ENCODE data around the gene SLC27A2.
"Not testable (repeated sequence)": the region's sequence is repeated elsewhere in the genome, so short reads cannot be mapped to it uniquely, and the experiment has no call there.

The SLC27A2 gene

DNA sequence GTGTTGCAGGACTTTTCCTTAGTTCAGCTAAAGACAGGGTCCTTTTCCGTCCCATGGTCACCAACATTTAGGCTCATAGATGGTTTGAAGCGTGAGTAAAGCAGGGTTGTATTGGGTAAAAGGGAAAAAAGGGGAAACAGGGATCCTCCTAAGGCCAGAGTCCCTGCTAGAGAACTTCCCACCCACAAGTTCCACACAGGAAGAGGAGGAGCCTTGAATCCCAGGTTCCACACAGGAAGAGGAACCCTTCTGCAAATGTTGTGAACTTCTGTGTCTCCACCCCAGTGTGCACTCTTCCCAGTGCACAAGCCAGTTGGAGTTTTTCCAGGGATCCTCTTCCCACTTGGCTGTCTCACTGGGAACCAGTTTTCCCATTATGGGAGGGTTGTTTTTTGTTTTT is 35.4 kb upstream of the SLC27A2 start:
- TF ChIP-seq, protein P1, sequence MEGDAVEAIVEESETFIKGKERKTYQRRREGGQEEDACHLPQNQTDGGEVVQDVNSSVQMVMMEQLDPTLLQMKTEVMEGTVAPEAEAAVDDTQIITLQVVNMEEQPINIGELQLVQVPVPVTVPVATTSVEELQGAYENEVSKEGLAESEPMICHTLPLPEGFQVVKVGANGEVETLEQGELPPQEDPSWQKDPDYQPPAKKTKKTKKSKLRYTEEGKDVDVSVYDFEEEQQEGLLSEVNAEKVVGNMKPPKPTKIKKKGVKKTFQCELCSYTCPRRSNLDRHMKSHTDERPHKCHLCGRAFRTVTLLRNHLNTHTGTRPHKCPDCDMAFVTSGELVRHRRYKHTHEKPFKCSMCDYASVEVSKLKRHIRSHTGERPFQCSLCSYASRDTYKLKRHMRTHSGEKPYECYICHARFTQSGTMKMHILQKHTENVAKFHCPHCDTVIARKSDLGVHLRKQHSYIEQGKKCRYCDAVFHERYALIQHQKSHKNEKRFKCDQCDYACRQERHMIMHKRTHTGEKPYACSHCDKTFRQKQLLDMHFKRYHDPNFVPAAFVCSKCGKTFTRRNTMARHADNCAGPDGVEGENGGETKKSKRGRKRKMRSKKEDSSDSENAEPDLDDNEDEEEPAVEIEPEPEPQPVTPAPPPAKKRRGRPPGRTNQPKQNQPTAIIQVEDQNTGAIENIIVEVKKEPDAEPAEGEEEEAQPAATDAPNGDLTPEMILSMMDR (conservative IDR thresholded peaks at IDR 0.05; ENCODE audit: control insufficient read depth, insufficient read depth, low read depth, low read length), result no peak
- no peak for DNase-seq (ENCODE audit: low read depth)
- H3K4me3 ChIP-seq (ENCODE audit: control insufficient read depth, low read depth, low read length), result no peak overlapping the region

DNA sequence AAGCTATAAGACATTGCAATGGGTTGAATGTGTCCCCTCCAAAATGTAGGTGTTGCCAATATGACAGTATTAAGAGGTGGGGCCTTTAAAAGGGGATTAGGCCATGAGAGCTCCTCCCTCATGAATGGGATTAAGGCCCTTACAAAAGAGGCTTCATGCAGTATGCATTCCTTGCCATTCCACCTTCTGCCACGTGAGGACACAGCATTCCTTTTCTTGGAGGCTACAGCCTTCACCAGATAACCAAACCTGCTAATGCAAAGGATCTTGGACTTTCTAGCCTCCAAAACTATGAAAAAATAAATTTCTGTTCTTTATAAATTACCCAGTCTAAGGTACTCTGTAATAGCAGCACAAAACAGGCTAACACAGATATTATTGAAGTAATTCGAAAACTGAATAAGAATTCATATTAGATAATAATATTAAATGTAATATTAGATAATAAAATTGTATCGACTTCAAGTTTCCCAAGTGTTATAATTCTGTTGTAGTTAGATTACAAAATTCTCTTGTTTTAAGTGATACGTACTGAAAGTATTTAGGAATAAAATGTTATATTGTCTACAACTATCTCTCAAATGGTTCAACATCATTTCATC is 33.5 kb upstream of the SLC27A2 start:
- no peak overlapping the region for H3K4me3 ChIP-seq (ENCODE audit: control insufficient read depth, low read depth, low read length)
- DNase-seq (ENCODE audit: low read depth), result peak; percentile 72
- TF ChIP-seq, protein P1 (conservative IDR thresholded peaks at IDR 0.05; ENCODE audit: control insufficient read depth, insufficient read depth, low read depth, low read length), result peak; percentile 62

DNA sequence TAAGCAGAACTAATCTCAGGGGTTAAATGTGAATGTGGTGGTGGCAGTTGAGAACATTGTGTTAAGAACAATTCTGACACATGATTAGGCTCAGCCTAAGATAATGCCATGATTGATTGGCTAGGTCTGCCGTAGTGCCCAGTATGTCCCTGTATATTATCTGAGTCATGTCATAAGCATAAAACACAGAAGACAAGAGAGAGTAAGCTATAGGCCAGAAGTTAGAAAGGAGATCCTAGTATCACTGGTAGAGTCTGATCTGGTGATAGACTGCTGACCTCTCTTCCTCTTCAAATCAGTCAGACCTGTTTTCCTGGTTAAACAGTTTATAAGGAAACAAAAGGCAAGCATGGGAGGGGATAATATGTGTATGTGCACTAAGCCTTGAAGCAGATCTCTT is 32.9 kb upstream of the SLC27A2 start:
- no peak for DNase-seq (ENCODE audit: low read depth)

GRCh38 chr15:50150349-50150748 is 31.6 kb upstream of the SLC27A2 start:
- no peak overlapping the region for H3K4me3 ChIP-seq (ENCODE audit: control insufficient read depth, low read depth, low read length)
- no peak for DNase-seq (ENCODE audit: low read depth)
- TF ChIP-seq, protein P1 (conservative IDR thresholded peaks at IDR 0.05; ENCODE audit: control insufficient read depth, insufficient read depth, low read depth, low read length), result no peak

More for the DNA sequence above, 32.9 kb upstream of the SLC27A2 start:
- H3K4me3 ChIP-seq (ENCODE audit: control insufficient read depth, low read depth, low read length), result no peak overlapping the region
- TF ChIP-seq, protein P1 (conservative IDR thresholded peaks at IDR 0.05; ENCODE audit: control insufficient read depth, insufficient read depth, low read depth, low read length), result no peak

DNA sequence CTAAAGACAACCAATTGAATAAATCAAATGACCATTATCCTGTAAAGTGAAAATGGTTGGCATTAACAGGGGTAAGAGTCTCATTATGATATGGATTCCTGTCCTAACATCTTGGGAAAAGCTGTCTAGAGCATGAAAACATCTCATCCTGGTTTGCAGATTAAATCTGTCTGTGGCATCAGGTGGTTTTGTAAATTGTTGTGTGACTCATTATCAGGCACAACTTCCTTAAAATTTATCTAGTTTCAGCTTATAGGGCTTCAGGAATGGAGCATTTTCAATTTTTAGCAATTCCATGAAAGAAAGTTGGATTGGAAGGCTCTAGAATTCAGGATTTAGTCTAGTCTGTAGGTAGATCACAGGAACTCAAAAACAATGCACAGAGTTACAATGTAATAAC is 31.1 kb upstream of the SLC27A2 start:
- no peak overlapping the region for H3K4me3 ChIP-seq (ENCODE audit: control insufficient read depth, low read depth, low read length)
- TF ChIP-seq, protein P1 (conservative IDR thresholded peaks at IDR 0.05; ENCODE audit: control insufficient read depth, insufficient read depth, low read depth, low read length), result no peak
- DNase-seq (ENCODE audit: low read depth), result no peak

DNA sequence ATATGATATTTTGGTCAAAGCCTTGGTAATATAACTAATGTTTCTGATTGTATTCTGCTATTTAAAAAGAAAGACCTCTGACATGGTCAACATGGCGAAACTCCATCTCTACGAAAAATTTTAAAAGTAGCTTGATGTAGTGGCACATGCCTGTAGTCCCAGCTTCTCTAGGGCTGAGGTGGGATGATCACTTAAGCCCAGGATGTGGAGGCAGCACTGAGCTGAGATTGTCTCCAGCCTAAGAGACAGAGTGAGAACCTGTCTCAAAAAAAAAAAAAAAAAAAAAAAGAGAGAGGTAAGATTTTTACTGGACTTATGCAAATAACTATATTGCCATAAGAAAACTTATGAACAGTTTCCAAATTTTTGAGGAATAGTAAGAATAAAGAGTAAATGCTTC is 30.5 kb upstream of the SLC27A2 start:
- DNase-seq (ENCODE audit: low read depth), result no peak
- TF ChIP-seq, protein P1 (conservative IDR thresholded peaks at IDR 0.05; ENCODE audit: control insufficient read depth, insufficient read depth, low read depth, low read length), result no peak
- H3K4me3 ChIP-seq (ENCODE audit: control insufficient read depth, low read depth, low read length), result no peak overlapping the region

- H3K4me3 ChIP-seq (ENCODE audit: control insufficient read depth, low read depth, low read length); DNase-seq (ENCODE audit: low read depth): not testable (repeated sequence)
Measured at GRCh38 chr15:50158236-50158635, 23.8 kb upstream of the SLC27A2 start.
